Activated CD8-positive, alpha-beta T cell treated with anti-CD3 and anti-CD28 coated beads, Interleukin-2, amount 10 ng/mL, durations not matched to agents 7 days and 5 days (primary cell): ENCODE results near the gene GRK1. TPM values are rescaled to one million over a fixed set of nuclear protein-coding genes. Genes with fewer than 3 reads are reported as not detected.

Experiments used
- ATAC-seq: fragments of 150-1000 bp; cut with Tn5 transposase; one replicate; pipeline ENCODE4 v1.10.0; 2021; ENCODE audit warnings: moderate library complexity
- CTCF ChIA-PET: fragments of 350-600 bp; sonication (Branson Sonifier 250); formaldehyde crosslinking; loops from one replicate; lab custom pipeline; 2021; ENCODE audit warnings: antibody characterized with exemption; lab: Charles Lee
- POLR2A ChIA-PET: fragments of 350-600 bp; sonication (Branson Sonifier 250); formaldehyde crosslinking; loops from one replicate; lab custom pipeline; 2021; ENCODE audit warnings: antibody characterized with exemption; lab: Charles Lee
- DNase-seq: peaks from one replicate; pipeline ENCODE4 v3.0.0-alpha.2; 2020
- H3K27ac Mint-ChIP-seq: one replicate; pipeline ENCODE4 v1.8.0; 2021; ENCODE audit warnings: mild to moderate bottlenecking, mixed read lengths
- H3K27me3 Mint-ChIP-seq: one replicate; pipeline ENCODE4 v1.8.0; 2021; ENCODE audit warnings: low read depth, mixed read lengths
- H3K36me3 Mint-ChIP-seq: one replicate; pipeline ENCODE4 v1.8.0; 2021; ENCODE audit warnings: low read depth, mixed read lengths
- H3K4me1 Mint-ChIP-seq: one replicate; pipeline ENCODE4 v1.8.0; 2021; ENCODE audit warnings: low read depth, mixed read lengths
- H3K4me3 Mint-ChIP-seq: one replicate; pipeline ENCODE4 v1.8.0; 2021; ENCODE audit warnings: mild to moderate bottlenecking, mixed read lengths
- H3K9me3 Mint-ChIP-seq: one replicate; pipeline ENCODE4 v1.8.0; 2022; ENCODE audit warnings: mixed read lengths; ENCODE audit not compliant: insufficient read depth
- total RNA-seq, 2 experiments: library from RNA; stranded (reverse); gene quantifications; one replicate each; pipeline ENCODE4 v1.2.3, GENCODE V29; 2021

The GRK1 gene
- total RNA-seq, 2 experiments from 2014 or later = 0.05 TPM; not detected in 1

- H3K27me3 Mint-ChIP-seq = peaks cover 15% of the 10 kb centered on the region
- POLR2A ChIA-PET = no interaction called here
- CTCF ChIA-PET = no interaction called here
- no peak overlapping the region for H3K4me3 Mint-ChIP-seq
- DNase-seq = no peak
- no peak overlapping the region for H3K27ac Mint-ChIP-seq
- peaks cover 5% of the 10 kb centered on the region for H3K4me1 Mint-ChIP-seq
- ATAC-seq = no peak
- H3K9me3 Mint-ChIP-seq = peaks cover 10% of the 10 kb centered on the region
- H3K36me3 Mint-ChIP-seq = no peaks in the 10 kb centered on the region
These were observed 109.5 kb downstream of the GRK1 start for GRCh38 chr13:113776231-113777125.

GRCh38 chr13:113777311-113778260 is 110.6 kb downstream of the GRK1 start:
- H3K36me3 Mint-ChIP-seq = no peaks in the 10 kb centered on the region
- CTCF ChIA-PET = no interaction called here
- peaks cover 2% of the 10 kb centered on the region for H3K9me3 Mint-ChIP-seq
- H3K27me3 Mint-ChIP-seq = peaks cover 15% of the 10 kb centered on the region
- DNase-seq (peak; percentile 29), ATAC-seq (peak; percentile 55)
- no peak overlapping the region for H3K4me3 Mint-ChIP-seq
- H3K4me1 Mint-ChIP-seq = no peaks in the 10 kb centered on the region
- POLR2A ChIA-PET = no interaction called here
- no peak overlapping the region for H3K27ac Mint-ChIP-seq

- H3K36me3 Mint-ChIP-seq = no peaks in the 10 kb centered on the region
- CTCF ChIA-PET = no interaction called here
- ATAC-seq (no peak), DNase-seq (no peak)
- H3K27me3 Mint-ChIP-seq = peaks cover 20% of the 10 kb centered on the region
- POLR2A ChIA-PET = no interaction called here
- no peaks in the 10 kb centered on the region for H3K9me3 Mint-ChIP-seq
- no peak overlapping the region for H3K27ac Mint-ChIP-seq
- no peak overlapping the region for H3K4me3 Mint-ChIP-seq
- H3K4me1 Mint-ChIP-seq = no peaks in the 10 kb centered on the region
These were observed 114.6 kb downstream of the GRK1 start for GRCh38 chr13:113781571-113781970.

- Mint-ChIP-seq H3K4me3 (no peak overlapping the region), H3K27ac (no peak overlapping the region), H3K27me3 (peaks cover 20% of the 10 kb centered on the region), H3K36me3 (no peaks in the 10 kb centered on the region), H3K4me1 (no peaks in the 10 kb centered on the region), H3K9me3 (no peaks in the 10 kb centered on the region)
- CTCF ChIA-PET = no interaction called here
- no peak for DNase-seq
- ATAC-seq = no peak
- POLR2A ChIA-PET = no interaction called here
These were observed 115.5 kb downstream of the GRK1 start for GRCh38 chr13:113782472-113782871.

- ChIA-PET CTCF (no interaction called here), POLR2A (no interaction called here)
- no peak for ATAC-seq
- no peaks in the 10 kb centered on the region for H3K4me1 Mint-ChIP-seq
- no peak for DNase-seq
- H3K4me3 Mint-ChIP-seq = no peak overlapping the region
- no peaks in the 10 kb centered on the region for H3K9me3 Mint-ChIP-seq
- H3K36me3 Mint-ChIP-seq = no peaks in the 10 kb centered on the region
- peaks cover 20% of the 10 kb centered on the region for H3K27me3 Mint-ChIP-seq
- H3K27ac Mint-ChIP-seq = no peak overlapping the region
These were observed 116.3 kb downstream of the GRK1 start for GRCh38 chr13:113783200-113783881.

GRCh38 chr13:113783966-113784644 is 117.1 kb downstream of the GRK1 start:
- no peaks in the 10 kb centered on the region for H3K4me1 Mint-ChIP-seq
- H3K4me3 Mint-ChIP-seq = no peak overlapping the region
- H3K36me3 Mint-ChIP-seq = no peaks in the 10 kb centered on the region
- H3K27me3 Mint-ChIP-seq = peaks cover 15% of the 10 kb centered on the region
- H3K27ac Mint-ChIP-seq = no peak overlapping the region
- POLR2A ChIA-PET = no interaction called here
- H3K9me3 Mint-ChIP-seq = no peaks in the 10 kb centered on the region
- no peak for DNase-seq
- no peak for ATAC-seq
- CTCF ChIA-PET = no interaction called here

GRCh38 chr13:113784645-113785024 is 117.6 kb downstream of the GRK1 start:
- Mint-ChIP-seq H3K4me3 (no peak overlapping the region), H3K27ac (no peak overlapping the region), H3K9me3 (no peaks in the 10 kb centered on the region), H3K36me3 (no peaks in the 10 kb centered on the region), H3K4me1 (no peaks in the 10 kb centered on the region), H3K27me3 (peaks cover 11% of the 10 kb centered on the region)
- DNase-seq (no peak), ATAC-seq (no peak)
- ChIA-PET POLR2A (no interaction called here), CTCF (no interaction called here)

- peaks cover 11% of the 10 kb centered on the region for H3K27me3 Mint-ChIP-seq
- H3K36me3 Mint-ChIP-seq = no peaks in the 10 kb centered on the region
- ATAC-seq = no peak
- H3K4me1 Mint-ChIP-seq = no peaks in the 10 kb centered on the region
- H3K27ac Mint-ChIP-seq = no peak overlapping the region
- no peak for DNase-seq
- no peaks in the 10 kb centered on the region for H3K9me3 Mint-ChIP-seq
- H3K4me3 Mint-ChIP-seq = no peak overlapping the region
- POLR2A ChIA-PET = no interaction called here
- CTCF ChIA-PET = no interaction called here
These were observed 118.3 kb downstream of the GRK1 start for GRCh38 chr13:113785051-113786010.

GRCh38 chr13:113786262-113786841 is 119.3 kb downstream of the GRK1 start:
- CTCF ChIA-PET = no interaction called here
- no peak for ATAC-seq
- Mint-ChIP-seq H3K27ac (no peak overlapping the region), H3K4me1 (no peaks in the 10 kb centered on the region), H3K27me3 (peaks cover 7% of the 10 kb centered on the region), H3K4me3 (no peak overlapping the region), H3K36me3 (no peaks in the 10 kb centered on the region), H3K9me3 (no peaks in the 10 kb centered on the region)
- POLR2A ChIA-PET = no interaction called here
- no peak for DNase-seq
